Kidney epithelial cell (primary cell): ENCODE data around the gene GABRB3. TPM values are rescaled to one million over a fixed set of nuclear protein-coding genes. Genes with fewer than 3 reads are reported as not detected.

ENCODE experiments used
- DNase-seq: peaks from one replicate; pipeline ENCODE4 v3.0.0-alpha.2; 2010; ENCODE audit warnings: low read depth
- H3K27me3 ChIP-seq: 2 replicates; pipeline ENCODE4 v1.6.0; 2011; ENCODE audit warnings: low read length; ENCODE audit not compliant: control insufficient read depth, insufficient read depth
- H3K36me3 ChIP-seq: 2 replicates; pipeline ENCODE4 v1.5.1; 2011; ENCODE audit warnings: low read length; ENCODE audit not compliant: control insufficient read depth, insufficient read depth
- H3K4me3 ChIP-seq: 2 replicates; pipeline ENCODE4 v1.5.1; 2011; ENCODE audit warnings: low read depth, mild to moderate bottlenecking, control low read depth, low read length
- total RNA-seq: library from RNA; depleted of rRNA; stranded (reverse); fragments of >200 nt; gene quantifications from 2 replicates; pipeline ENCODE4 v1.2.3, GENCODE V29; 2015
- TF ChIP-seq, protein P1 (sequence below): IDR thresholded peaks from 2 replicates; pipeline ENCODE4 v1.5.1; 2011; ENCODE audit warnings: mild to moderate bottlenecking, moderate library complexity, low read length, control low read depth, inconsistent platforms; ENCODE audit not compliant: insufficient read depth, poor library complexity, severe bottlenecking

The GABRB3 gene
- total RNA-seq, 1 donor from 2014 or later, result 0.21 TPM

DNA sequence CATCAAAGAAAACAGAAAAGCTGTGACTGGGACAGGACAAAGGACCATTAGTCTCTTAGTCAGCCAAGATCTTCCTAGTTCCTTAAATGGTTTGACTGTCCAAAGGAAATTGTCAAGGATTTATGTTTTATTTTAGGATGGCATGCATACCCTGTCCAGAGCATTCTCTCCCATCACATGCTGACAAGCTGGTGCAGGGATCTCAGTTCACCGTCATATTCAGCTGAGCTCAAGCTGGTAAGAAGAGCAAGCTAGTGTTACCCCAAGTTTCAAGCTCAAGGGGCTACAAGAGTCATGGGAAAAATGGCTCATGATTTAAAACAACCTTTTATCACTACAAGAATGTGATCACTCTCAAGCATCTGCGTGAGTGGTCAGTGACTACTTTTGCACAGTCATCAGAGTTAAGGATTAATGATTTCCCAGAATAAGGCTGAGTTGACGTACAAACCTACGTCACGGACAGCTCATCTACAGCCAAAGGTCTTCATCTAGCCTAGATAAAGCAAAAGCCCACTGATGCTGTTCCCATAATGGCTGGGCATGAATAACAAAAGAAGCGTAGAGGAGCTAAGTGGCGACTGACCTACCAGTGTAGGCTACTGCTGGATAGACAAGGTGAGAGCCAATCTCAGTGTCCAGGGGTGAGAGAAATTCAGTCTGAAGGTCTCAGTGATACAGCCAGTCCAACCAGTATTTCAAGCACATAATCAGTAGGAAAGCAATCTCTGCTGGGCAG is 157.5 kb downstream of the GABRB3 start:
- TF ChIP-seq, protein P1, sequence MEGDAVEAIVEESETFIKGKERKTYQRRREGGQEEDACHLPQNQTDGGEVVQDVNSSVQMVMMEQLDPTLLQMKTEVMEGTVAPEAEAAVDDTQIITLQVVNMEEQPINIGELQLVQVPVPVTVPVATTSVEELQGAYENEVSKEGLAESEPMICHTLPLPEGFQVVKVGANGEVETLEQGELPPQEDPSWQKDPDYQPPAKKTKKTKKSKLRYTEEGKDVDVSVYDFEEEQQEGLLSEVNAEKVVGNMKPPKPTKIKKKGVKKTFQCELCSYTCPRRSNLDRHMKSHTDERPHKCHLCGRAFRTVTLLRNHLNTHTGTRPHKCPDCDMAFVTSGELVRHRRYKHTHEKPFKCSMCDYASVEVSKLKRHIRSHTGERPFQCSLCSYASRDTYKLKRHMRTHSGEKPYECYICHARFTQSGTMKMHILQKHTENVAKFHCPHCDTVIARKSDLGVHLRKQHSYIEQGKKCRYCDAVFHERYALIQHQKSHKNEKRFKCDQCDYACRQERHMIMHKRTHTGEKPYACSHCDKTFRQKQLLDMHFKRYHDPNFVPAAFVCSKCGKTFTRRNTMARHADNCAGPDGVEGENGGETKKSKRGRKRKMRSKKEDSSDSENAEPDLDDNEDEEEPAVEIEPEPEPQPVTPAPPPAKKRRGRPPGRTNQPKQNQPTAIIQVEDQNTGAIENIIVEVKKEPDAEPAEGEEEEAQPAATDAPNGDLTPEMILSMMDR, result no peak

DNA sequence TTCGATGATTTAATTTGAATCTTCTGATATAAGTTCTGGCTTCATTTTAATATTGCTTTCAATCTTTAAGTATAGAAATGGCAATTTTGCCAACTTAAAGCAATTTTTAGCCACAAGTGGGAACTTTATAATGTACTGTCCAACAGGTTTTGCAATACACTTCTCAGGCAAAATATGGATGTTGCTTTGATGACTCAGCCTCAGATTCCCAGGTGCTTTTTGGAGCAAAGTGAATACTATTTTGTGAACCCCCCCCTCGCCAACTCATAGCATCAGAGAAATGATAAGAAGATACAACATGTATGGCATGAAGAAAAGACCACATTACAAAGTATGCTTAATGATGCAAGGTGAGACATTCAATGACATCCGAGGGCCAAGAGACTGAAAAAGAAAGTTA is 158.1 kb downstream of the GABRB3 start:
- no peak for DNase-seq
- Histone ChIP-seq H3K4me3 (no peak overlapping the region), H3K27me3 (no peaks in the 10 kb centered on the region), H3K36me3 (no peaks in the 10 kb centered on the region)
- TF ChIP-seq, protein P1, result no peak

More for the DNA sequence above, 157.5 kb downstream of the GABRB3 start:
- Histone ChIP-seq H3K36me3 (no peaks in the 10 kb centered on the region), H3K27me3 (no peaks in the 10 kb centered on the region), H3K4me3 (no peak overlapping the region)
- DNase-seq, result no peak

DNA sequence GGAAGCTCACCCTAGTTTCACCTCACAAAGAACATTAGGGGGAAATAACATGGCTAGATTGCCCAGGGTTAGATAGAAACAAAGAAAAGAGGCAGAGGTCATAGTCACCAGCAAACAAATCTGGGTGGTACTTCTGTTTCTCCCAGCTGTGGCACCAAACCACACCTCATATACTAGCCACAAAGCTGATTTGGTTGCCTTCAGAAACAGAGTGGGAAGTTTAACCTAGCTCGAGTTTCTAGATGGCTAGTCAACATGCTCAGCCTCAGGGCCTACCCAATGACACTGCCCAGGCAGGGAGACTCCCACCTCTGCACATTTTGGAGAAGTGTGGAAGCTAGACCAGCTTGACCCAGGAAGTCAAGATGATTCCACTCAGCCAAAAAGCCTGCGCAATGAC is 174.2 kb downstream of the GABRB3 start:
- no peak for DNase-seq
- Histone ChIP-seq H3K4me3 (no peak overlapping the region), H3K36me3 (no peaks in the 10 kb centered on the region), H3K27me3 (no peaks in the 10 kb centered on the region)
- TF ChIP-seq, protein P1, result no peak

DNA sequence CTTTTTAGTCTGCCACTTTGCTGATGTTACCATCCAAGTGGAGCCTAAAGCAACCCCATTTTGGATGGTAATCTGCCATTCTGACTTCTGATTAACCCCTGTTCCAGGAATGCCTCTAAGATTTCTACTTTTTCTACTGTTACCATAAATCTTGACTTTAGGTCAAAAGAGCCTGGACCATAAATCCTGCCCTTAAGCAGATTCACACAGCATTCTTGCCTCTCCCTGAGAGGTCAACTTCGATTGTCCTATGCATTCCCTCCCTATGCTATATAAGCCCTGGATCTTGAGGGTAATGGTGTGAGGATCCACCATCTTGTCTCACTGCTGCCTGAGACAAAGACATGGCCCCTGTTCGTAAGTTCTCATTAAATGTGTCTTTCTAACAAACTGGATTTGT is 177.3 kb downstream of the GABRB3 start:
- Histone ChIP-seq H3K27me3 (no peaks in the 10 kb centered on the region), H3K36me3 (no peaks in the 10 kb centered on the region), H3K4me3 (no peak overlapping the region)
- TF ChIP-seq, protein P1, result no peak
- DNase-seq, result no peak

DNA sequence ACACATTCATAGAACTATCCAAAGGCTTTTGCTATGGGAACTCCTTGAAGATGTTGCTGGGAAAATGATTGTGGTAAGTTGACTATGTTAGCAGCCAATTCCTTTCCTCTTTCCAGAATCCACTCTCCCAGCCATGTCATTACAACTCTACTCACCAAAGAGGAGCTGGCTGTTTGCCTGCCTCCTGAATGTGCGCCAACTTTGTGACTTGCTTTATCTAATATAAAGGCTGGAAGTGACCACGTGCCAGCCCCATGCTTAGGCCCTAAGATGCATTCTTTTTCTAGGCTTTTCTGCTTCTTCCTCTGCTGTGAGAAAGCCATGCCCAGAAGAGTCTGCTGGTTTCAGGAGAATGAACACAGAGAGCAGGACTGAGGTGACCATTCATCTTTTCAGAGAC is 182.2 kb downstream of the GABRB3 start:
- no peak for DNase-seq
- Histone ChIP-seq H3K4me3 (no peak overlapping the region), H3K36me3 (no peaks in the 10 kb centered on the region), H3K27me3 (no peaks in the 10 kb centered on the region)
- TF ChIP-seq, protein P1, result no peak

DNA sequence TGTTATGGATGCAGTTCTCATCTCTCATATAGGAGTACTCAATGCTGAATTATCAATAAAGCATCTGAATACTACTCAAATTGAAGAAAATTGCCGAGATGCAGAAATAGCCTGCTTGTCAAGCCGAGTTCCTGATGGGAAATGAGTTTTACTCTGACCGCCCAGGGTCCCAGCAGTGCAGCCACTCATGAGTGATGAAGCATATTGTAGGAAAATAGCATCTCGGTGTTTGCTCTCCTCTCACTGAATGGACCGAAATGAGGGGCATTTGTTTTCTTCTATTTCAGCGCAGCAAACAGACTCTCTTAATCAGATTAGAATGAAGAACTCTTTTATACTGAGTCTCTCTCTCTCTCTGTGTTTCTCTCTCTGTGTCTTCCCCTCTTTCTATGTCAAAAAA is 190.0 kb downstream of the GABRB3 start:
- no peak for DNase-seq
- TF ChIP-seq, protein P1, result no peak
- no peaks in the 10 kb centered on the region for H3K36me3 ChIP-seq
- no peak overlapping the region for H3K4me3 ChIP-seq
- H3K27me3 ChIP-seq, result no peaks in the 10 kb centered on the region
